DOHH2 (cell line): ENCODE results near the gene PLEKHN1.

ENCODE experiments used
- H3F3A ChIP-seq: fragments of 200-600 bp; sonication (generic), shearing (Covaris generic); 2 replicates; pipeline ENCODE4 v1.6.0; 2016; ENCODE audit warnings: antibody characterized with exemption, mild to moderate bottlenecking; ENCODE audit not compliant: control insufficient read depth, insufficient read depth
- H3K27ac ChIP-seq: fragments of 200-600 bp; sonication (generic); 2 replicates; pipeline ENCODE4 v1.5.1; 2014; ENCODE audit warnings: low read depth, mild to moderate bottlenecking, low read length, moderate library complexity
- H3K27me3 ChIP-seq: fragments of 200-600 bp; sonication (generic); 2 replicates; pipeline ENCODE4 v1.6.1; 2014; ENCODE audit warnings: mild to moderate bottlenecking, low read length, mixed read lengths; ENCODE audit not compliant: control insufficient read depth
- H3K36me3 ChIP-seq: fragments of 200-600 bp; sonication (generic); 2 replicates; pipeline ENCODE4 v1.6.1; 2014; ENCODE audit warnings: mild to moderate bottlenecking, low read length, moderate library complexity, mixed read lengths; ENCODE audit not compliant: control insufficient read depth
- H3K4me1 ChIP-seq: fragments of 200-600 bp; sonication (generic); 2 replicates; pipeline ENCODE4 v1.6.1; 2014; ENCODE audit warnings: mild to moderate bottlenecking, low read length, mixed read lengths; ENCODE audit not compliant: control insufficient read depth
- H3K4me2 ChIP-seq: fragments of 200-600 bp; sonication (generic); 2 replicates; pipeline ENCODE4 v1.6.0; 2014; ENCODE audit warnings: mild to moderate bottlenecking, low read length, moderate library complexity
- H3K4me3 ChIP-seq: fragments of 200-600 bp; sonication (generic); 2 replicates; pipeline ENCODE4 v1.5.1; 2014; ENCODE audit warnings: mild to moderate bottlenecking, low read length, mixed read lengths
- H3K79me2 ChIP-seq: fragments of 200-600 bp; sonication (generic); 2 replicates; pipeline ENCODE4 v1.6.1; 2014; ENCODE audit warnings: mild to moderate bottlenecking, low read length, mixed read lengths; ENCODE audit not compliant: control insufficient read depth
- H3K9me2 ChIP-seq: fragments of 200-600 bp; sonication (generic); replicated peaks from 2 replicates; pipeline ENCODE4 v1.6.1; 2014; ENCODE audit warnings: mild to moderate bottlenecking, low read length, mixed read lengths; ENCODE audit not compliant: control insufficient read depth
- H3K9me3 ChIP-seq: fragments of 200-600 bp; sonication (generic); 2 replicates; pipeline ENCODE4 v1.6.1; 2014; ENCODE audit warnings: antibody characterized with exemption, low read length, mixed read lengths; ENCODE audit not compliant: control insufficient read depth, insufficient read depth
- H4K20me1 ChIP-seq: fragments of 200-600 bp; sonication (generic); 2 replicates; pipeline ENCODE4 v1.6.0; 2014; ENCODE audit warnings: low read depth, mild to moderate bottlenecking, antibody characterized with exemption, low read length, moderate library complexity; ENCODE audit not compliant: control insufficient read depth, insufficient read depth
- CTCF ChIP-seq: fragments of 200-600 bp; sonication (generic); IDR thresholded peaks from one replicate; pipeline ENCODE4 v1.5.1; 2014; ENCODE audit warnings: antibody characterized with exemption, mild to moderate bottlenecking, low read depth, low read length; ENCODE audit not compliant: poor library complexity, severe bottlenecking
- EZH2phosphoT487 ChIP-seq: fragments of 200-600 bp; sonication (generic); IDR thresholded peaks from 2 replicates; pipeline ENCODE4 v1.6.1; 2017; ENCODE audit warnings: borderline replicate concordance, mild to moderate bottlenecking, antibody characterized with exemption, low read length, moderate library complexity, mixed read lengths

PLEKHN1 gene

DNA sequence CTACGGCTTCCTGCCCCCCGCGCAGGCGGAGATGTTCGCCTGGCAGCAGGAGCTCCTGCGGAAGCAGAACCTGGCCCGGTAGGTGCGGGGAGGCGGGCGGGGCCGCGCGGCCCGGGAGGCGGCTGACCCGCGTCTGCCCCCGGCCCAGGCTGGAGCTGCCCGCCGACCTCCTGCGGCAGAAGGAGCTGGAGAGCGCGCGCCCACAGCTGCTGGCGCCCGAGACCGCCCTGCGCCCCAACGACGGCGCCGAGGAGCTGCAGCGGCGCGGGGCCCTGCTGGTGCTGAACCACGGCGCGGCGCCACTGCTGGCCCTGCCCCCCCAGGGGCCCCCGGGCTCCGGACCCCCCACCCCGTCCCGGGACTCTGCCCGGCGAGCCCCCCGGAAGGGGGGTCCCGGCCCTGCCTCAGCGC, 23.9 kb upstream of the PLEKHN1 start:
- Histone ChIP-seq H3K36me3 (peaks cover 18% of the 10 kb centered on the region), H3K4me2 (peak overlapping the region; percentile 39; the same call in 1 of the 2 replicates), H3K79me2 (no peaks in the 10 kb centered on the region), H3K4me1 (peaks cover 20% of the 10 kb centered on the region), H4K20me1 (peaks cover 9% of the 10 kb centered on the region), H3K27me3 (peaks cover 47% of the 10 kb centered on the region), H3K9me2 (no peaks in the 10 kb centered on the region), H3F3A (no peaks in the 10 kb centered on the region), H3K4me3 (no peak overlapping the region), H3K9me3 (no peaks in the 10 kb centered on the region), H3K27ac (no peak overlapping the region)
- TF ChIP-seq CTCF (no peak), EZH2phosphoT487 (no peak)

- no peak overlapping the region for H3K4me2 ChIP-seq
- TF ChIP-seq EZH2phosphoT487 = no peak
- TF ChIP-seq CTCF = no peak
- peaks cover 9% of the 10 kb centered on the region for H4K20me1 ChIP-seq
- H3K4me1 ChIP-seq = peaks cover 20% of the 10 kb centered on the region
- peaks cover 47% of the 10 kb centered on the region for H3K27me3 ChIP-seq
- H3K36me3 ChIP-seq = peaks cover 24% of the 10 kb centered on the region
- no peaks in the 10 kb centered on the region for H3K9me2 ChIP-seq
- no peaks in the 10 kb centered on the region for H3K9me3 ChIP-seq
- H3K4me3 ChIP-seq = no peak overlapping the region
- no peaks in the 10 kb centered on the region for H3F3A ChIP-seq
- no peak overlapping the region for H3K27ac ChIP-seq
- no peaks in the 10 kb centered on the region for H3K79me2 ChIP-seq
These were observed 23.3 kb upstream of the PLEKHN1 start for GRCh38 chr1:942864-943533.

GRCh38 chr1:943545-944340, 22.5 kb upstream of the PLEKHN1 start:
- H3F3A ChIP-seq = no peaks in the 10 kb centered on the region
- H4K20me1 ChIP-seq = peaks cover 9% of the 10 kb centered on the region
- H3K27me3 ChIP-seq = peaks cover 43% of the 10 kb centered on the region
- H3K4me3 ChIP-seq = no peak overlapping the region
- TF ChIP-seq CTCF (no peak), EZH2phosphoT487 (no peak)
- peaks cover 20% of the 10 kb centered on the region for H3K4me1 ChIP-seq
- H3K36me3 ChIP-seq = peaks cover 31% of the 10 kb centered on the region
- no peak overlapping the region for H3K27ac ChIP-seq
- H3K4me2 ChIP-seq = no peak overlapping the region
- H3K9me3 ChIP-seq = no peaks in the 10 kb centered on the region
- H3K9me2 ChIP-seq = no peaks in the 10 kb centered on the region
- no peaks in the 10 kb centered on the region for H3K79me2 ChIP-seq
